DND-41 (cell line): ENCODE measurements around the gene MACROD2.

Experiments used
- EZH2 ChIP-seq: IDR thresholded peaks from 3 replicates; pipeline ENCODE4 v1.6.1; 2012; ENCODE audit warnings: borderline replicate concordance, low read depth, mild to moderate bottlenecking, moderate library complexity, low read length, inconsistent platforms; ENCODE audit not compliant: severe bottlenecking
- TF ChIP-seq, protein P1 (sequence below): IDR thresholded peaks from 2 replicates; pipeline ENCODE4 v1.5.1; 2012; ENCODE audit warnings: borderline replicate concordance, low read length, moderate library complexity, mild to moderate bottlenecking; ENCODE audit not compliant: poor library complexity, severe bottlenecking; ENCODE audit errors: extremely low read depth

- no peak for TF ChIP-seq EZH2
- TF ChIP-seq, protein P1, sequence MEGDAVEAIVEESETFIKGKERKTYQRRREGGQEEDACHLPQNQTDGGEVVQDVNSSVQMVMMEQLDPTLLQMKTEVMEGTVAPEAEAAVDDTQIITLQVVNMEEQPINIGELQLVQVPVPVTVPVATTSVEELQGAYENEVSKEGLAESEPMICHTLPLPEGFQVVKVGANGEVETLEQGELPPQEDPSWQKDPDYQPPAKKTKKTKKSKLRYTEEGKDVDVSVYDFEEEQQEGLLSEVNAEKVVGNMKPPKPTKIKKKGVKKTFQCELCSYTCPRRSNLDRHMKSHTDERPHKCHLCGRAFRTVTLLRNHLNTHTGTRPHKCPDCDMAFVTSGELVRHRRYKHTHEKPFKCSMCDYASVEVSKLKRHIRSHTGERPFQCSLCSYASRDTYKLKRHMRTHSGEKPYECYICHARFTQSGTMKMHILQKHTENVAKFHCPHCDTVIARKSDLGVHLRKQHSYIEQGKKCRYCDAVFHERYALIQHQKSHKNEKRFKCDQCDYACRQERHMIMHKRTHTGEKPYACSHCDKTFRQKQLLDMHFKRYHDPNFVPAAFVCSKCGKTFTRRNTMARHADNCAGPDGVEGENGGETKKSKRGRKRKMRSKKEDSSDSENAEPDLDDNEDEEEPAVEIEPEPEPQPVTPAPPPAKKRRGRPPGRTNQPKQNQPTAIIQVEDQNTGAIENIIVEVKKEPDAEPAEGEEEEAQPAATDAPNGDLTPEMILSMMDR: no peak
Measured at GRCh38 chr20:15061955-15062354, 1066.6 kb downstream of the MACROD2 start.
